ENCODE data around the gene CTRB1.
"Not testable (repeated sequence)": the region's sequence is repeated elsewhere in the genome, so short reads cannot be mapped to it uniquely, and the experiment has no call there.

CTRB1 gene

DNA sequence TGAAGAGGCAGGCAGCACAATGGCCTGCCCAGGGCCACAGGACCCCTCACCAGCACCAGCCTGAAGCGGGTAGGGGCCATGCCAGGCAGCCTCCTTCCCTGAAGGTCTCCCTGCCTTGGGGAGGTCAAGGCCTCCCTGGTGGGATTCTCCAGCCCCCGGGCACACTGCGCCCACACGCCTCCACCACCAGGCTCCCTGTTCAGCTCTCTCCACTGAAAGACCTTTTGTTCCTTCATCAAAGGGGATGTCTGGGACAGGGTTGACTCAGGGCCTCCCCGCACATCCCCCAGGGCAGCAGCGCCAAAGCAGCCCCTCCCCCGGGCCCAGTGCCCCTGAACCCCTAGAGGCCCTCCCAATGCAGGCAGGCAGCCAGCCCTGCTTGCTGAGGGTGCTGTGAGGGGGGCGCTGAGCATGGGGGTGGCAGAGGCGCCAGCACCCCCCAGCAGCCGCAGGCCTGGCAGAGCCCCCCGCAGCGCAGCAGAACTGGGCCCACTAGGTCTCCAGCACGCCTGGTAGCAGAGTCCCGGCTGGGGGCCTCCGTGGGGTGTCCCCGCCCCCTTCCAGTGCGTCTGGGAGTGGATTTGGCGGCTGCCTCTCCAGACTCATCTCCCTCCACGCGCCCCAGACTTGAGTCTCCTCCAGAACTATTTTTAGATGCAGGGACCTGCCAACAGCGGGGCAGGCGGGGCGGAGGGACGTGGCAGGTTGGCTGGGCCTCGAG, 19.5 kb downstream of the CTRB1 start:
- Histone ChIP-seq H3K27me3 (peaks cover 31% of the 10 kb centered on the region), H3K9me3 (no peaks in the 10 kb centered on the region), H3K36me3 (no peaks in the 10 kb centered on the region), H3K4me3 (ENCODE audit: low read depth in 1 of 2, low read length in 1 of 2) (no peak overlapping the region), H3K4me1 (ENCODE audit: control insufficient read depth in 1 of 2, insufficient read depth in 1 of 2, low read depth in 1 of 2, low read length in 1 of 2) (no peaks in the 10 kb centered on the region), H3K27ac (no peak overlapping the region)
- TF ChIP-seq, protein P1, sequence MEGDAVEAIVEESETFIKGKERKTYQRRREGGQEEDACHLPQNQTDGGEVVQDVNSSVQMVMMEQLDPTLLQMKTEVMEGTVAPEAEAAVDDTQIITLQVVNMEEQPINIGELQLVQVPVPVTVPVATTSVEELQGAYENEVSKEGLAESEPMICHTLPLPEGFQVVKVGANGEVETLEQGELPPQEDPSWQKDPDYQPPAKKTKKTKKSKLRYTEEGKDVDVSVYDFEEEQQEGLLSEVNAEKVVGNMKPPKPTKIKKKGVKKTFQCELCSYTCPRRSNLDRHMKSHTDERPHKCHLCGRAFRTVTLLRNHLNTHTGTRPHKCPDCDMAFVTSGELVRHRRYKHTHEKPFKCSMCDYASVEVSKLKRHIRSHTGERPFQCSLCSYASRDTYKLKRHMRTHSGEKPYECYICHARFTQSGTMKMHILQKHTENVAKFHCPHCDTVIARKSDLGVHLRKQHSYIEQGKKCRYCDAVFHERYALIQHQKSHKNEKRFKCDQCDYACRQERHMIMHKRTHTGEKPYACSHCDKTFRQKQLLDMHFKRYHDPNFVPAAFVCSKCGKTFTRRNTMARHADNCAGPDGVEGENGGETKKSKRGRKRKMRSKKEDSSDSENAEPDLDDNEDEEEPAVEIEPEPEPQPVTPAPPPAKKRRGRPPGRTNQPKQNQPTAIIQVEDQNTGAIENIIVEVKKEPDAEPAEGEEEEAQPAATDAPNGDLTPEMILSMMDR (IDR thresholded peaks at IDR 0.05): no peak

DNA sequence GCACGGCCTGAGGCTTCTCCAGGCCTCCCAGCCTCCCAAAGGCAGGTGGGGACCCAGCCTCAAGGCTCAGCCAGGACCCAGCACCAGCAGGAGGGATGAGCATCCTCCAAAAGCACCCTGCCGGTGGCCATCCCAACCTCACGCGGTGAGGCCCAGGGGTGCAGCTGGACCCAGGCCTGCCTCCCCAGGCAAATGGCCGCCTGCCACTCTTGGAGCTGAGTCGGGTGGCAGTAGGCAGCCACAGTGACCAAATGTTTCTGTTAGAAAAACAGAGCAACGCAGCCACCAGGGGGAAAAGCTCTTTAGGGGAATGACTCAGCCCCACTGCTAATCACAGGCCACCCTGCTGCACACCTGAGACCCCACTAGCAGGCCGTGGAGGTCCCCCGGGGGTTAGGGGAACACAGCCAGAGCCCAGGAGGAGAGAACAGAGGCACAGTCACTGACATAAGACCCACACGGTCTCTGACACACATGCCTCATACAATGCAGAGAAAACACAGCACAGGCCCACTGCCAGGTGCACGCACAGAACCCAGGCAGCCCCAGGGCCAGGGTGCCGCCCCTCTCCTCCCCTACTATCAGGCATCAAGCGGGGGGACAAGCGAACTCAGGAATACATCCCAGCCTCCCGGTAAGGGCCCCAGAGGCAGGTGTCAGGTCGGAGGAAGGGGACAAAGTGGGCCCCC, 20.2 kb downstream of the CTRB1 start:
- Histone ChIP-seq H3K27me3 (peaks cover 26% of the 10 kb centered on the region), H3K9me3 (no peaks in the 10 kb centered on the region), H3K27ac (no peak overlapping the region), H3K4me3 (ENCODE audit: low read depth in 1 of 2, low read length in 1 of 2) (no peak overlapping the region), H3K36me3 (no peaks in the 10 kb centered on the region), H3K4me1 (ENCODE audit: control insufficient read depth in 1 of 2, insufficient read depth in 1 of 2, low read depth in 1 of 2, low read length in 1 of 2) (no peaks in the 10 kb centered on the region)
- TF ChIP-seq, protein P1 (IDR thresholded peaks at IDR 0.05): no peak

DNA sequence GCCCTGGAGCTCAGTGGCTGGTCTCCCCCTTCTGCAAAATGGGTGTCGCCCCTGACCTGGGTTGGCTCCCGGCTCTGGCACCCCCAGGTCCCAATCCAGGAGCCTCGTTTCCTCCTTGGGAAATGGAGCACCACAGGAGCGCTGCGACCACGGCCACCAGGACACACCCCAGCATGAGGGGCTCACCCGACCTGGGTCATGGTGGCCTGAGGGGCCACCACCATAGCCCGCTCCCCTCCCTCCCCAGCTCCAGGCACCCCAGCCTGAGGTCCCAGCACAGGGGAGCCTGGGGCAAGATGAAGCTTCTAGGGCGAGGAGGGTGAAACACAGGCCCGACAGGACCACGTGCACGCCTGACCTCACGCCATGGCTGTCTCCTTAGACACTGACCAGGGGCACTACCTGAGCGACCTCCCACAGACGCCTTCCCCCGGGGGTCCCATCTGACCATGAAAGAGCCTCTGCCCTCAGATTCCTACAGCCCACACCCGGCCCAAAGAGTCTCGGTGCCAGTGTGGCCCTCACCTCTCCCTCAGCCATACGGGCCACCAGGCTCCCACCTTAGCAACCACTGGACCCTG, 20.8 kb downstream of the CTRB1 start:
- no peaks in the 10 kb centered on the region for H3K9me3 ChIP-seq
- H3K4me1 ChIP-seq (ENCODE audit: control insufficient read depth in 1 of 2, insufficient read depth in 1 of 2, low read depth in 1 of 2, low read length in 1 of 2): no peaks in the 10 kb centered on the region
- TF ChIP-seq, protein P1 (IDR thresholded peaks at IDR 0.05): no peak
- H3K27me3 ChIP-seq: peaks cover 21% of the 10 kb centered on the region
- no peak overlapping the region for H3K4me3 ChIP-seq (ENCODE audit: low read depth in 1 of 2, low read length in 1 of 2)
- no peak overlapping the region for H3K27ac ChIP-seq
- no peaks in the 10 kb centered on the region for H3K36me3 ChIP-seq

DNA sequence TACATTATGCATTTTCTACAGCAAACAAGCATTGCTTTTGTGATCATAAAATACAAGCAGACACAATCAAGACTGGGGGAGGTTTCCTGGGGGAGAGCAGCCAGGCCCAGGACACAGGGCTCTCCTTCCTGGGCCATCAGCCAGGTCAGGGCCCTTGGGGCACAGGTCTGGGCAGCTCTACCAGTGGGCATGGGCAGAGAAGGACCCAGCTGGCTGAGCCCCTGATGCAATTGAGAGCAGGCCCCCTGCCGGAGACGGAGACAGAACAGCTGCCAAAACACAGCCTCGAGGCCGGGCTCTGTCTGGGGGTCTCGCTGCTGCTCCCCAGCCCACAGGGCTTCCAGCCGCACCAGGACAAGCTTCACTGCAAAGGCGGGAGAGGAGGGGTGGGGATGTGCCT, 21.8 kb downstream of the CTRB1 start:
- not testable (repeated sequence) for H3K9me3 ChIP-seq; H3K36me3 ChIP-seq; H3K4me1 ChIP-seq (ENCODE audit: control insufficient read depth in 1 of 2, insufficient read depth in 1 of 2, low read depth in 1 of 2, low read length in 1 of 2); H3K27ac ChIP-seq; H3K4me3 ChIP-seq (ENCODE audit: low read depth in 1 of 2, low read length in 1 of 2)
- H3K27me3 ChIP-seq: peaks cover 26% of the 10 kb centered on the region

DNA sequence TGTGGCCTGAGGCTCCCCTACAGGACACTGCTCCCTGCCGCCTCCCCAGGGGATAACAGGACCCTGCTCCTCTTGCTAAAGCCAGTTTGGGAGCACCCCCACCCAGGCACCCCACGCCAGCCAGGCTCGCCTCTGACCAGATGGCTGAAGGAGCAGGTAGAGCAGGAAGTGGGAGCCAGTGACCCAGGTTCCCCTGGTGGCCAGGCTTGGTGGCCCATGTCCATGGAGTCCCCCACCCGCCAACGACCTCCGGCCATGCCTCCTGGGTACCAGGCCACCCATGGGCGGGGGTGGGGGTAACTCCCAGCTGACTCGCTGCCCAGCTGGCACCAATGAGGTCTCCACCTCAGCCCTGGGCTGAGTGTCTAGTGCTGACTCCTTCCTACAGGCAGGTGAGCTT, 22.6 kb downstream of the CTRB1 start:
- Histone ChIP-seq H3K27me3 (peaks cover 30% of the 10 kb centered on the region), H3K9me3 (no peaks in the 10 kb centered on the region), H3K27ac (no peak overlapping the region), H3K36me3 (no peaks in the 10 kb centered on the region), H3K4me3 (ENCODE audit: low read depth in 1 of 2, low read length in 1 of 2) (no peak overlapping the region), H3K4me1 (ENCODE audit: control insufficient read depth in 1 of 2, insufficient read depth in 1 of 2, low read depth in 1 of 2, low read length in 1 of 2) (no peaks in the 10 kb centered on the region)
- TF ChIP-seq, protein P1 (IDR thresholded peaks at IDR 0.05): no peak

DNA sequence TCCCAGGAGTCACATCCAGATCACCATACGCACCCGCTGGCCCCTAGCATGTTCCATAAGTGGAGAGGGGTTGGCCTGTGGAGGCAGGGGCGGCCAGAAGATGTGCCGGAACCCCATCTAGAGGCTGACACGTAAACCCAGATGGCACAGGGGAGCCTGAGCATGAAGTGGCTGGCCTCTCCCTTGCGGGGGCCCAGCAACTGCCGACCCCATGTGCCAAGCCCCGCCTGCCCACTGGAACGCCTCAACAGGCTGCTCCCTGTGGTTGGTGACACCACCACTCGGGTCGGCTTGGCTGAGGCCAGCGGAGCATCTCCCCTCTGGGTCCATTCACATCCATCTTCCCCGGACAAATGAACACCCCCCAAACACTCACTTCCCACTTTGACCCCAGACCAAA, 23.2 kb downstream of the CTRB1 start:
- Histone ChIP-seq H3K36me3 (no peaks in the 10 kb centered on the region), H3K4me1 (ENCODE audit: control insufficient read depth in 1 of 2, insufficient read depth in 1 of 2, low read depth in 1 of 2, low read length in 1 of 2) (no peaks in the 10 kb centered on the region), H3K27ac (no peak overlapping the region), H3K9me3 (no peaks in the 10 kb centered on the region), H3K4me3 (ENCODE audit: low read depth in 1 of 2, low read length in 1 of 2) (no peak overlapping the region), H3K27me3 (peaks cover 36% of the 10 kb centered on the region)
- TF ChIP-seq, protein P1 (IDR thresholded peaks at IDR 0.05): no peak

DNA sequence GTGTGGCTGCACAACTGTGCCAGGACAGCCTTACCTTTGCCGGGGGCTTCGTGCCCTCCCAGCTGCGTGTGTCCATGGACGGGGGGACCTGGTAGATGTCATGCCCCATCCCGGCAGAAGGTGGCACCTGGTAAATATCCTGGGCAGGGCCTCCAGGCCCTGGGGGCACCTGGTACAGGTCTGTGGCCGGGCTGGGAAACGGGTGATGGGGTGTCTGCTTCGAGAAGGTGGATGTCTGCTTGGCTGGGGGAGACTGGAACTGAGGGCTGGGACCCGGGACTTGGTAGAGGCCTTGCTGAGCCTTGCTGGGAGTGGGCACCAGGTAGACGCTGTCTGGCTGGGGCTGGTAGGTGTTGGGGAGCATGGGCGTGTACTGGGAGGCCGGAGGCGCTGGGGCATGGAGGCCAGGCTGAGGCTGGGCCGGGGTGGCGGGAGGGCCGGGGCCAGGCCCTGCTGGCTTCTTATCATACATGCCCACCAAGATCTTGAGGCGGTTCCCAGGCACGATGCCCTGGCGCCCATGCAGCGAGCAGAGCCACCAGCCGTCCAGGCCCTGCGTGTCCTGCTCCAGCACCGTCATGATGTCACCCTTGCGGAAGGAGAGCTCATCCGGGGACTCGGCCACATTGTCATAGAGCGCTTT, 23.8 kb downstream of the CTRB1 start:
- H3K4me3 ChIP-seq (ENCODE audit: low read depth in 1 of 2, low read length in 1 of 2); H3K36me3 ChIP-seq; H3K9me3 ChIP-seq; H3K4me1 ChIP-seq (ENCODE audit: control insufficient read depth in 1 of 2, insufficient read depth in 1 of 2, low read depth in 1 of 2, low read length in 1 of 2); H3K27ac ChIP-seq: not testable (repeated sequence)
- H3K27me3 ChIP-seq: peaks cover 42% of the 10 kb centered on the region
